ENCODE data around the gene BORCS6. TPM values are rescaled to one million over a fixed set of nuclear protein-coding genes. Genes with fewer than 3 reads are reported as not detected.
"Not testable (repeated sequence)": the region's sequence is repeated elsewhere in the genome, so short reads cannot be mapped to it uniquely, and the experiment has no call there.

The BORCS6 gene
- polyA plus RNA-seq, 3 donors = 5.4 to 14.1 (median 13.9) TPM

DNA sequence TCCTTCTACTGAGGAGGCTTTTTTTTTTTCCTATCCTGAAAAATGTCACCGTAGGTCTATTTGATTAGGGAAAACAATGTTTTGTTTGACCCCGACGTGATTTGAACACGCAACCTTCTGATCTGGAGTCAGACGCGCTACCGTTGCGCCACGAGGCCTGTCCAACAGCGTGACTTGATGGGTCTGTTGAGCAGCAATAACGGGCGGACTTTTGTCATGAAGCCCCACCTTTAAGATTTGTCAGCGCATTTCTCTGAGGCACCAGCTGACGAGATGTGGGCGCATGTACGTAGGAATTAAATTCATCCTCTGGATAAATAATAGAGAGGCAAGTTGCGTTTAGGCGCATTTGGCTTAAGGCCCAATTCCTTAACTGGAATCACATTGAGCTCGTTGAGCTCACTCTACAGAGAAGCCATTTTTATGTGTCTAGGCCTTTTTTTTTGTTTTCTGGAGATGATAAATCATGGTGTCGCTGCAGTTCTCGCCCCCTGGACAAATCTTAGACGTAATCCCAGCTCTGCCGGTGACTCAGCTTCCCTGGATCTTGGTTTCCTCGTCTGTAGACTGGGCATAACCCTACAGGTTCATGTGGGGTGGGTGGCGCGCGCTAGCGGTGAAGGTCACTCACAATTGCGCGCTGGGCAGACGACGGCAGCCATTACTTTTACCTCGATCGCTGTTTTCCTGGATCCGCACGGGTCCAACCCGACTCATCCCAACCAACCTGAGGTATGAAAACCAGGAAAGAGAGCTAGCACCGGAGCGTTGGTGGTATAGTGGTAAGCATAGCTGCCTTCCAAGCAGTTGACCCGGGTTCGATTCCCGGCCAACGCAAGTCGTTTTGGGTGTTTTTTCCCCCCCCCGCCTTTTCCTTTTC, 31.0 kb upstream of the BORCS6 start:
- peaks cover 23 to 32% of the 10 kb centered on the region in 2 donors for H3K4me1 ChIP-seq (ENCODE audit: control insufficient read depth in 1 of 2, insufficient read depth in 2 of 2, low read length in 2 of 2)
- under 1% methylated on average over 30 of the region's 45 CpGs for WGBS (ENCODE audit: insufficient coverage)

DNA sequence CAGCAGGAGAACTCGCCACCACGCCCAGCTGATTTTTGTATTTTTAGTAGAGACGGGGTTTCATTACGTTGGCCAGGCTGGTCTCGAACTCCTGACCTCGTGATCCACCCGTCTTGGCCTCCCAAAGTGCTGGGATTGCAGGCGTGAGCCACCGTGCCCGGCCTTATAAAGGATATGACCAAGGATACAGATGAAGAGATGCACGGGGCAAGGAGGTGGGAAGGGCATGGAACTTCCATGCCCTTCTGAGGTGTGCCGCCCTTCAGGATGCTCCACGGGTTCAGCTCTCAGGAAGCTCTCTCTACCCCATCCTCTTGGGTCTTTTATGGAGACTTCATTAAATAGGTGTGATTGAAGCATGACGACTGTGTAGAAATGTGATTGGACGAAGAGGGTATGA, 24.0 kb upstream of the BORCS6 start:
- not testable (repeated sequence) for H3K4me2 ChIP-seq (replicated peaks; ENCODE audit: extremely low read depth, low read length, poor library complexity, severe bottlenecking)
- intact Hi-C loops (cut with micrococcal nuclease) = loop anchor here (5.0 kb wide), 1 partner anchor 33 kb away; the partner anchor contains the start of genes CTC1 (in 2 of the 2) and PFAS (in 2 of the 2)

More for the DNA sequence above, 31.0 kb upstream of the BORCS6 start:
- Mint-ChIP-seq H3K4me1 (peaks cover 33% of the 10 kb centered on the region), H3K27ac (peak overlapping the region; percentile 98 to 99 (median 98)), H3K36me3 (peaks cover 20 to 27% of the 10 kb centered on the region in 2 donors), H3K9me3 (peaks cover 0 to 3% (median 0%) of the 10 kb centered on the region in 7 donors), H3K27me3 (ENCODE audit: low read depth in 3 of 3) (peaks cover 0 to 7% (median 0%) of the 10 kb centered on the region in 3 donors), H3K4me3 (peak overlapping the region; percentile 96 to 98)
- Histone ChIP-seq H3K79me2 (ENCODE audit: insufficient read depth, low read length) (peaks cover 34% of the 10 kb centered on the region), H3K9ac (ENCODE audit: insufficient read depth, low read length, poor library complexity, severe bottlenecking) (peak overlapping the region; percentile 88), H3K27me3 (ENCODE audit: control insufficient read depth in 2 of 2, insufficient read depth in 2 of 2, low read length in 2 of 2) (no peaks in the 10 kb centered on the region), H3K36me3 (replicated peaks in 1 of 2; ENCODE audit: control insufficient read depth in 1 of 2, insufficient read depth in 2 of 2, low read length in 2 of 2) (peaks cover 10 to 21% of the 10 kb centered on the region in 2 donors), H3K4me2 (replicated peaks; ENCODE audit: extremely low read depth, low read length, poor library complexity, severe bottlenecking) (peak overlapping the region; percentile 84), H3K27ac (ENCODE audit: low read depth in 1 of 2, low read length in 2 of 2) (peak overlapping the region; percentile 93 to 94), H2AFZ (ENCODE audit: insufficient read depth, low read depth, low read length, poor library complexity, severe bottlenecking) (peak overlapping the region; percentile 84), H4K20me1 (ENCODE audit: insufficient read depth, low read length) (peaks cover 11% of the 10 kb centered on the region), H3K9me3 (replicated peaks in 1 of 2; ENCODE audit: control insufficient read depth in 1 of 2, insufficient read depth in 1 of 2, low read length in 2 of 2) (no peaks in the 10 kb centered on the region), H3K4me3 (replicated peaks in 1 of 3; ENCODE audit: low read depth in 2 of 3, low read length in 3 of 3) (peak overlapping the region; percentile 74 to 96 (median 93))
- DNase-seq = peak; percentile 82 to 93 (median 89)
- TF ChIP-seq, protein P1, sequence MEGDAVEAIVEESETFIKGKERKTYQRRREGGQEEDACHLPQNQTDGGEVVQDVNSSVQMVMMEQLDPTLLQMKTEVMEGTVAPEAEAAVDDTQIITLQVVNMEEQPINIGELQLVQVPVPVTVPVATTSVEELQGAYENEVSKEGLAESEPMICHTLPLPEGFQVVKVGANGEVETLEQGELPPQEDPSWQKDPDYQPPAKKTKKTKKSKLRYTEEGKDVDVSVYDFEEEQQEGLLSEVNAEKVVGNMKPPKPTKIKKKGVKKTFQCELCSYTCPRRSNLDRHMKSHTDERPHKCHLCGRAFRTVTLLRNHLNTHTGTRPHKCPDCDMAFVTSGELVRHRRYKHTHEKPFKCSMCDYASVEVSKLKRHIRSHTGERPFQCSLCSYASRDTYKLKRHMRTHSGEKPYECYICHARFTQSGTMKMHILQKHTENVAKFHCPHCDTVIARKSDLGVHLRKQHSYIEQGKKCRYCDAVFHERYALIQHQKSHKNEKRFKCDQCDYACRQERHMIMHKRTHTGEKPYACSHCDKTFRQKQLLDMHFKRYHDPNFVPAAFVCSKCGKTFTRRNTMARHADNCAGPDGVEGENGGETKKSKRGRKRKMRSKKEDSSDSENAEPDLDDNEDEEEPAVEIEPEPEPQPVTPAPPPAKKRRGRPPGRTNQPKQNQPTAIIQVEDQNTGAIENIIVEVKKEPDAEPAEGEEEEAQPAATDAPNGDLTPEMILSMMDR (IDR thresholded peaks at IDR 0.05) = no peak
- intact Hi-C loops (cut with micrococcal nuclease) = loop anchor here (2.0 to 5.0 kb wide), 3 partner anchors 34 to 104 kb away; partner anchors contain the start of gene ALOXE3 (in 1 of the 2)

More for the DNA sequence above, 24.0 kb upstream of the BORCS6 start:
- not testable (repeated sequence) for H3K27ac ChIP-seq (ENCODE audit: low read depth in 1 of 2, low read length in 2 of 2); H3K9me3 ChIP-seq (replicated peaks in 1 of 2; ENCODE audit: control insufficient read depth in 1 of 2, insufficient read depth in 1 of 2, low read length in 2 of 2); H3K4me3 Mint-ChIP-seq; H4K20me1 ChIP-seq (ENCODE audit: insufficient read depth, low read length); H3K27me3 ChIP-seq (ENCODE audit: control insufficient read depth in 2 of 2, insufficient read depth in 2 of 2, low read length in 2 of 2); H3K9me3 Mint-ChIP-seq; DNase-seq; H2AFZ ChIP-seq (ENCODE audit: insufficient read depth, low read depth, low read length, poor library complexity, severe bottlenecking); H3K9ac ChIP-seq (ENCODE audit: insufficient read depth, low read length, poor library complexity, severe bottlenecking); H3K36me3 ChIP-seq (replicated peaks in 1 of 2; ENCODE audit: control insufficient read depth in 1 of 2, insufficient read depth in 2 of 2, low read length in 2 of 2); H3K4me3 ChIP-seq (replicated peaks in 1 of 3; ENCODE audit: low read depth in 2 of 3, low read length in 3 of 3); H3K27me3 Mint-ChIP-seq (ENCODE audit: low read depth in 3 of 3)
- H3K4me1 ChIP-seq (ENCODE audit: control insufficient read depth in 1 of 2, insufficient read depth in 2 of 2, low read length in 2 of 2) = peaks cover 25 to 34% of the 10 kb centered on the region in 2 donors
- Mint-ChIP-seq H3K4me1 (peaks cover 30% of the 10 kb centered on the region), H3K36me3 (peaks cover 13 to 16% of the 10 kb centered on the region in 2 donors), H3K27ac (peak overlapping the region in 2 of 7 donors; percentile 48 to 57)
- H3K79me2 ChIP-seq (ENCODE audit: insufficient read depth, low read length) = peaks cover 15% of the 10 kb centered on the region
- WGBS (ENCODE audit: insufficient coverage) = 100% methylated on average over 1 of the region's 15 CpGs
